CD4-positive, CD25-positive, alpha-beta regulatory T cell (primary cell): ENCODE results near the gene SCT. TPM values are rescaled to one million over a fixed set of nuclear protein-coding genes. Genes with fewer than 3 reads are reported as not detected.

Source experiments
- ATAC-seq, 2 donors: fragments of 150-1000 bp; cut with Tn5 transposase; one replicate each; pipeline ENCODE4 v1.10.0; 2021; ENCODE audit warnings: low read depth in 2 of 2, moderate number of reproducible peaks in 2 of 2, moderate library complexity in 1 of 2
- DNase-seq, 3 donors: peaks; one replicate each; pipeline versions ENCODE4 v3.0.0 to v3.0.0-alpha.2; 2012 to 2022; ENCODE audit warnings: mixed read lengths in 1 of 3
- H3K27ac ChIP-seq: one replicate; pipeline ENCODE4 v1.7.0; 2013; ENCODE audit warnings: mild to moderate bottlenecking, low read length; ENCODE audit not compliant: insufficient read depth, poor library complexity, severe bottlenecking
- H3K27me3 ChIP-seq: one replicate; pipeline ENCODE4 v1.7.0; 2013; ENCODE audit warnings: low read length; ENCODE audit not compliant: control insufficient read depth, insufficient read depth
- H3K36me3 ChIP-seq: one replicate; pipeline ENCODE4 v1.7.0; 2013; ENCODE audit warnings: mild to moderate bottlenecking, low read length, moderate library complexity; ENCODE audit not compliant: control insufficient read depth, insufficient read depth
- H3K4me1 ChIP-seq: 2 replicates; pipeline ENCODE4 v1.7.0; 2013; ENCODE audit warnings: mild to moderate bottlenecking, low read length; ENCODE audit not compliant: insufficient read depth, control insufficient read depth, poor library complexity, severe bottlenecking
- H3K4me3 ChIP-seq: one replicate; pipeline ENCODE4 v1.7.0; 2013; ENCODE audit warnings: low read depth, mild to moderate bottlenecking, low read length, moderate library complexity
- H3K9me3 ChIP-seq, 2 experiments: 1 replicate in 1 of 2; 2 replicates in 1 of 2; pipeline ENCODE4 v1.7.0; 2013; ENCODE audit warnings: low read length in 2 of 2, mild to moderate bottlenecking in 1 of 2, moderate library complexity in 1 of 2; ENCODE audit not compliant: control insufficient read depth in 2 of 2
- H3K27ac Mint-ChIP-seq, 3 donors: one replicate each; pipeline ENCODE4 v1.8.0; 2020 to 2022; ENCODE audit warnings: mild to moderate bottlenecking in 3 of 3, mixed read lengths in 3 of 3, moderate library complexity in 2 of 3
- H3K27me3 Mint-ChIP-seq: one replicate; pipeline ENCODE4 v1.8.0; 2022; ENCODE audit warnings: mild to moderate bottlenecking, mixed read lengths
- H3K36me3 Mint-ChIP-seq: one replicate; pipeline ENCODE4 v1.8.0; 2020; ENCODE audit warnings: mixed read lengths
- H3K4me1 Mint-ChIP-seq, 4 donors: one replicate each; pipeline ENCODE4 v1.8.0; 2020 to 2022; ENCODE audit warnings: mixed read lengths in 4 of 4, mild to moderate bottlenecking in 1 of 4
- H3K4me3 Mint-ChIP-seq, 4 donors: one replicate each; pipeline ENCODE4 v1.8.0; 2020 to 2022; ENCODE audit warnings: mild to moderate bottlenecking in 4 of 4, mixed read lengths in 4 of 4, moderate library complexity in 3 of 4
- H3K9me3 Mint-ChIP-seq, 7 donors: one replicate each; pipeline ENCODE4 v1.8.0; 2020 to 2022; ENCODE audit warnings: mixed read lengths in 7 of 7, mild to moderate bottlenecking in 3 of 7, moderate library complexity in 2 of 7
- polyA plus RNA-seq, 4 donors: library from polyadenylated mRNA; unstranded; fragments of 300-500 nt; fragmentation: Illumina TruSeq; gene quantifications; one replicate each; pipeline ENCODE4 v1.2.3, GENCODE V29; 2021
- total RNA-seq: library from RNA; stranded (reverse); gene quantifications from one replicate; pipeline ENCODE4 v1.2.3, GENCODE V29; 2022

The SCT gene
- total and polyA plus RNA-seq, 5 donors from 2014 or later = not detected

DNA sequence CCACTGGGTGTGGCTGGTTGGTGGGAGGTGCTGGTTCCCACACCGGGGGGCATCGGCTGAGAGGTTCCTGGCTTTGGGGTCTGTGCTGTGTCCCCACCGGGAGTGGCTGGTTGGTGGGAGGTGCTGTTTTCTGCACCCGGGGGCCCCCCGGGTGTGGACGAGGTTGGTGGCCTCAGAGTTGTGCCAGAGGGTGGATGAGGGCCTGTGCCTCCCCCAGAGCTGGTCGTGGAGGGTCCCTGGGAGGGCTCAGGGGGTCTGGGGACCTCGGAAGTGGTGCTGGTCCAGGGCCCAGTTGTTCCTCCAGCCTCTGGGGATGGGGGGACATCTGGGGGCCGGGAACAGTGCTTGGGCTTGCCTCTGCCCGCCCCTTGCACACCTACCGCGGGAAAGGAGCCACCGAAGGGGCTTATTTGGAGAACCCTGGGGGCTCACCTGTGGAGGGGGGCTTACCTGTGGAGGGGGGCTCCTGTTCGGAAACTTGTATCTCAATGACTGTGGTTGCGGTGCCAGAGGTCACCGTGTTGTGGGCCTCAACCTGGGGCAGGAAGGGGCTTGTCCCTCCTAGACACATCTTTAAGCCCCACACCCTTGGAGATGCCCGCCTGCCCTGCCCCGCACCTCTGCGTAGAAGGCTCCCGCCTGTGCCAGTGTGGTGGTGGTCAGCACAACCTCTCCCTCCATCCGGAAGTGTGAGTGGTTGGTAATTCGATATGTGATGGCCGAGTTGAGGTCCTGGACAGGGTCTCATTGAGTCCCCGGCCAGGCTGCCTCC, 7.9 kb downstream of the SCT start:
- Mint-ChIP-seq H3K27ac (peak overlapping the region in 1 of 3 donors; percentile 14), H3K27me3 (no peaks in the 10 kb centered on the region), H3K9me3 (no peaks in the 10 kb centered on the region), H3K36me3 (no peaks in the 10 kb centered on the region), H3K4me1 (peaks cover 0 to 15% (median 3%) of the 10 kb centered on the region in 4 donors), H3K4me3 (no peak overlapping the region)
- H3K27me3 ChIP-seq = no peaks in the 10 kb centered on the region
- H3K27ac ChIP-seq = no peak overlapping the region
- ATAC-seq (no peak), DNase-seq (no peak)
- no peaks in the 10 kb centered on the region for H3K36me3 ChIP-seq
- no peak overlapping the region for H3K4me3 ChIP-seq
- no peaks in the 10 kb centered on the region for H3K9me3 ChIP-seq
- peaks cover 20% of the 10 kb centered on the region for H3K4me1 ChIP-seq

DNA sequence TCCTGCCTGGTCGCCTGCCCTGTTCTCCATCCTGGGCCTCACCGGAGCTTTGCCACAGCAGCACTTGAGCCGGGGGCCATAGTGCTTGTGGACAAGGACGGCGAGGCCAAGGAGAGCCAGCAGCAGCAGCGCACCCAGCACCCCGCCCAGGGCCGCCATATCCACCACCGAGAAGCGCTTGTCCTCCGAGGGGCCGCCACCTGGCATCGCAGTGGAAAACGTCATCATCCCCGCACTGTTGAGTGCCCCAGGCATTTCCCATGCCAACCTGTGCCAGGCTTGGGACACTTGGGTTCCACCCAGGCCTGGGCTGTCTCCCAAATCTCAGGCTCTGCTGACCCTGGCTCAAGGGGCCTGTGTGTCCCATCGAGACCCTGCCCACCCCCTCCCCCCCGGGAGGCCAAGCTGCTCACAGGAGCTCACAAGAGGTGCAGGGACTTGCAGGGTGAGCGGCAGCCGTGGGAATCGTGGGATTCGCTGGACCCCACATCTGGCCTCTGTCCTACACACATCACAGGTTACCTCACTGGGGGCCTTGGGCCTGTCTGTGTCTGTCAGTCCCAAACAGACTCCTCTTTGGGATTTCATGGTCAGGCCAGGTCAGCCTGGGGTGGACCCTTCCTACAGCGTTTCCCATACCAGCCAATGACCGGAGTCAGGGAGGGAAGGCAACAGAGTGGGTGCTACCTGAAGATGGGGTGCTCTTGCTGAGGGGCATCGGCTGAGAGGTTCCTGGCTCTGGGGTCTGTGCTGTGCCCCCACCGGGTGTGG, 8.9 kb downstream of the SCT start:
- no peaks in the 10 kb centered on the region for H3K9me3 ChIP-seq
- no peak for ATAC-seq
- H3K4me1 ChIP-seq = peaks cover 28% of the 10 kb centered on the region
- no peak overlapping the region for H3K4me3 ChIP-seq
- Mint-ChIP-seq H3K4me1 (peaks cover 0 to 18% (median 3%) of the 10 kb centered on the region in 4 donors), H3K4me3 (peak overlapping the region in 1 of 4 donors; percentile 68), H3K36me3 (no peaks in the 10 kb centered on the region), H3K27ac (peak overlapping the region in 1 of 3 donors; percentile 45), H3K27me3 (no peaks in the 10 kb centered on the region), H3K9me3 (no peaks in the 10 kb centered on the region)
- no peaks in the 10 kb centered on the region for H3K27me3 ChIP-seq
- no peaks in the 10 kb centered on the region for H3K36me3 ChIP-seq
- DNase-seq = no peak
- H3K27ac ChIP-seq = no peak overlapping the region

DNA sequence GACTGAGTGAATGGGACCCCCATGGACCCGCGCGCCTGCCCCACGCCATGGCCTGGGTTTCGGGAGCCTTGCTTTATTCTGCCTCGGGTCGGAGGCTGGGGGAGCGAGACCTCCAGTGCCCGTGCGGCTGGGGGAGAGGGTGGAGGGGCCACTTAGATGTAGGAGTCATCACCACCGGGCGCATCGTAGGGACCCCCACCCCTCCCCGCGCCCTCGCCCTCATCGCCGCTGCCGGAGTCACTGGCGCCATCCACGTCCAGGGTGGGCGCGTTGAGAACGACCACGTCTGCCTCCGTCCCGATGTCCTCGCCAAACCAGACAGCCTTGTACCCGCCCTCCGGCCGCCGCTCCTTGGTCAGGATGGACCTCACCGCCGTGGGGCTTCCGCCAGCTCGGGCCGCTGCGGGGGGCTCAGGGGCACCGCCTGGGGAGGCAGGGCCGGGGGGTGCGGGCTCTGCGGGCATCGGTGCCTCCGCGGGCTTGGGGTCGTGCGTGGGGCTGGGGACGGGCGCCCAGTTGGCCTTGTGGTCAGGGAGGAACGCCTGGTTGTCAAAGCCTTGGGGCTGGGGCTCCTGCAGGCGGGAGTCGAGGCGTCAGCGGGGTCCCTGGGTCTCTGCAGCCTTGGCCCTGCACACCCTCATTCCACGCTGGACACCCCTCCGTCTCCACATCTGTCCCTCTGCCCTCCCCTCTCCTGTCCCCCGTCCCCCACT, 9.6 kb downstream of the SCT start:
- Histone ChIP-seq H3K27ac (no peak overlapping the region), H3K4me3 (no peak overlapping the region), H3K36me3 (peaks cover 5% of the 10 kb centered on the region), H3K27me3 (no peaks in the 10 kb centered on the region), H3K4me1 (peaks cover 30% of the 10 kb centered on the region), H3K9me3 (no peaks in the 10 kb centered on the region)
- H3K4me1 Mint-ChIP-seq = peaks cover 0 to 21% (median 3%) of the 10 kb centered on the region in 4 donors
- H3K36me3 Mint-ChIP-seq = peaks cover under 1% of the 10 kb centered on the region
- H3K27me3 Mint-ChIP-seq = no peaks in the 10 kb centered on the region
- no peak overlapping the region for H3K27ac Mint-ChIP-seq
- ATAC-seq = no peak
- no peaks in the 10 kb centered on the region for H3K9me3 Mint-ChIP-seq
- DNase-seq = no peak
- peak overlapping the region in 1 of 4 donors; percentile 69 for H3K4me3 Mint-ChIP-seq

DNA sequence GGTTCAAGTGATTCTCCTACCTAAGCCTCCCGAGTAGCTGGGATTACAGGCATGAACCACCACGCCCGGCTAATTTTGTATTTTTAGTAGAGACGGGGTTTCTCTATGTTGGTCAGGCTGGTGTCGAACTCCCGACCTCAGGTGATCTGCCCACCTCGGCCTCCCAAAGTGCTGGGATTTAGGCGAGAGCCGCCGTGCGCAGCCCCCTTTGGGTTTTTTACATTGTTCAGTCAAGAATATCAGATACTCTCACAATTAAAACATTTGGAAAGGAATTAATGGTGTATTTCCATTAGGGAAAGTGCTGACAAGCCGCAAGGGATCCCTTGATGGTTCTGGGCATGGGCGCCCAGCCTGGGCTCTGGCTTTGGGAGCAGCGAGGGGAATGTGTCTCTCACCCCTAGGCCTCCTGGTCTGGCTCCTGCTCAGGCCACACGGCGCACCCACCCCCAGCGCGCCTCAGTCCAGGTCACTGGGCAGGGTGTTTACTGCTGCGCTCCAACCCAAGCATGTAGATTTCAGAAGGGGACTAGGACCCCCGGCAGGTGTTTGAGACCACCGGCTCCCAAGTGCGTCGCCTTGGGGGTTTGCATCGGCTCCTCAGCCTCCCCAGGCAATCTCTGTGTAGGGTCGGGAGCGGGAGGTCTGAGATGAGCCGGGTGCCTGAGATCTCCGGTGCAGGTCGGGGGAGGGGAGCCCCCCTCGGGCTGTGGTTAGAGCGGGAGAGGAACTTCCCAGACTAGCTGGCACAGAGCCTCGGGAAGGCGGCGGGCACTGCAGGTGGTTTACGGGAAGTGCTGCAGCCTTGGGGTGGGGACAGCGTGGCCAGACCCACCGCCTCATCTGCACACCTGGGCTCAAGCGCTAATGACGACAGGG, 10.4 kb downstream of the SCT start:
- ATAC-seq = no peak
- DNase-seq = no peak
- H3K27ac ChIP-seq = peak overlapping the region; percentile 93
- Mint-ChIP-seq H3K27me3 (no peaks in the 10 kb centered on the region), H3K9me3 (no peaks in the 10 kb centered on the region), H3K4me1 (peaks cover 0 to 27% (median 4%) of the 10 kb centered on the region in 4 donors), H3K4me3 (peak overlapping the region; percentile 93 to 97 (median 95)), H3K27ac (peak overlapping the region; percentile 87 to 95 (median 90)), H3K36me3 (peaks cover 4% of the 10 kb centered on the region)
- H3K27me3 ChIP-seq = no peaks in the 10 kb centered on the region
- peaks cover 11% of the 10 kb centered on the region for H3K36me3 ChIP-seq
- H3K4me3 ChIP-seq = peak overlapping the region; percentile 71
- peaks cover 30% of the 10 kb centered on the region for H3K4me1 ChIP-seq
- H3K9me3 ChIP-seq = no peaks in the 10 kb centered on the region

DNA sequence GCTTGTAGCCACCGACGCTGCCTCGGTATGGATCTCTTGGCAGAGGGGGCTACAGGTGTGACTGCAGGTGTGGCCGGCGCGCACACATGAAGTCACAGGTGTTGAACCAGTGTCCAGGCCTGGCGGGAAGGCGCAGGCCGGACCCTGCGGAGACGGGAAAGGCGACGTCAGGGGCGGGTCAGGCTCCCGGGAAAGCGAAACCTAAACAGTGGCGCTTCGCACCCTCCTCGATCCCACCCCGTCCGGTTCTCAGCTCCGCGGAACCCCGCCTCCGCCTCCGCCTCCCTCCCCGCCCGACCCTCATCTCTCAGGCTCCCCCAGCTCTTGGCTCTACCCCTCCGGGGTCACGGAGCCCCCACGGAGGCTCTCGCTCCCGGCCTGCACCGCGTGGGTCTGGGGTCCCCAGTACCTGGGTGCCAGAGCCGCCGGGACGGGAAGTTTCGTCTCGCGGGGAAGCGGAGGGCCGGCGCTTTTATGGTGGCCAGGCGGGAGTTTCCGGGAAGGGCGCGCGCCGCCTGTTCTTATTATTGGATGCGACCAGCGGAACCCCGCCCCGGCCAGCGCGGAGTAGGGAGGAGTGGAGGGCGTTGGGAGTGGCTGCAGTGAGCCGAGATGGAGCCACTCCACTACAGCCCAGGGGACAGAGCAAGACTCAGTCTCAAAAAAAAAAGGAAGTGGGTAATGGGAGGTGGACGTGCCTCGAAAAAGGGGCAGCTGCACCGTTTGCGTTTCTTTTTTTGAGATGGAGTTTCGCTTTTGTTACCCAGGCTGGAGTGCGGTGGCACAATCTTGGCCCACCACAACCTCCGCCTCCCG, 11.3 kb downstream of the SCT start, which contains the start of gene IRF7:
Gene IRF7 (minus strand): TSS at position 447 of the 816 bp plus-strand sequence. CDS start 586 bp downstream, outside the sequence.
- DNase-seq (peak; percentile 81 to 92 (median 86)), ATAC-seq (peak; percentile 73 to 79)
- no peaks in the 10 kb centered on the region for H3K9me3 Mint-ChIP-seq
- Histone ChIP-seq H3K9me3 (no peaks in the 10 kb centered on the region), H3K36me3 (peaks cover 19% of the 10 kb centered on the region), H3K4me3 (peak within 1 kb of the TSS; percentile 71), H3K4me1 (peaks cover 30% of the 10 kb centered on the region), H3K27me3 (no peaks in the 10 kb centered on the region), H3K27ac (peak within 1 kb of the TSS; percentile 93)
- peaks cover 0 to 27% (median 4%) of the 10 kb centered on the region in 4 donors for H3K4me1 Mint-ChIP-seq
- peaks cover 4% of the 10 kb centered on the region for H3K36me3 Mint-ChIP-seq
- H3K4me3 Mint-ChIP-seq = peak within 1 kb of the TSS; percentile 93 to 97 (median 95)
- no peaks in the 10 kb centered on the region for H3K27me3 Mint-ChIP-seq
- H3K27ac Mint-ChIP-seq = peak within 1 kb of the TSS; percentile 87 to 95 (median 90)

DNA sequence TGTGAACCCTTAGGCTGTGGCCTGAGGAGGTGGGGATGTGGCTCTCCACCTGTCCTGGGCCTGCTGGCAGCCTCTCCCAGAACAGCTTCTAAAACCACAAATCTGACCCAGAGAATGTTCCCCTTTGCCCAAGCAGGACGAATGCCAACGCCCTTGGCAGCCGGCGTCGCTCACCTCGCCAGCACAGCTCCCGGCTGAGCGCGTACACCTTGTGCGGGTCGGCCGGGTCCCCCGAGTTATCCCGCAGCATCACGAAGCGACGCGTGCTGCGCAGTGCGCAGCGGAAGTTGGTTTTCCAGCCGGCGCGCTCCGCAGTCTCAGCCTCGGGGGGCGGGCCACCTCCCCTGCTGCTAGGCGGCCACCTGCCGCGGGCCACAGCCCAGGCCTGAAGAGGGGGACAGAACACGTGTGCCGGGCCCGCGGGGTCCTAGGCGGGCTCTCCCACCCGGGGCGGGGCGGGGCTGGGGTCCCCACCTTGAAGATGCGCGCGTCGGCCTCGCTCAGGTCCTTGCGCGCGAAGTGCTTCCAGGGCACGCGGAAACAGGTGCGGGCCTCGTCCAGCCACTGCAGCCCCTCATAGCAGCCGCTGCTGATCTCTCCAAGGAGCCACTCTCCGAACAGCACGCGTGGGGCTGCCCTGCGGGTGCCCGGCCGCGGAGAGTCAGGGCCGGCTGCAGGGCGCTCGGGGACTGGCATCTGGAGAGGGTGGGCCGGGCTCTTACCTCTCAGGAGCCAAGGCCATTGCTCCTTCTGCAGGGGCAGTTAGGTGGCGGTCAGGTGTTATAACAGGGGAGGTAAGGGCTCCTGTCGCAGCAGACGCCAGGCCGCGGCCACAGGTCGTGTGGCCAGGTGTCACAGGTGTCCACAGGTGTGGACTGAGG, 12.1 kb downstream of the SCT start:
- Mint-ChIP-seq H3K4me3 (peak overlapping the region; percentile 93 to 97 (median 95)), H3K36me3 (peaks cover 4% of the 10 kb centered on the region), H3K27ac (peak overlapping the region; percentile 84 to 92 (median 90)), H3K27me3 (no peaks in the 10 kb centered on the region), H3K9me3 (no peaks in the 10 kb centered on the region), H3K4me1 (peaks cover 0 to 27% (median 4%) of the 10 kb centered on the region in 4 donors)
- peak overlapping the region; percentile 65 for H3K4me3 ChIP-seq
- H3K27ac ChIP-seq = peak overlapping the region; percentile 93
- ATAC-seq (no peak), DNase-seq (peak in 1 of 3 donors; percentile 30)
- H3K27me3 ChIP-seq = no peaks in the 10 kb centered on the region
- no peaks in the 10 kb centered on the region for H3K9me3 ChIP-seq
- H3K4me1 ChIP-seq = peaks cover 30% of the 10 kb centered on the region
- peaks cover 28% of the 10 kb centered on the region for H3K36me3 ChIP-seq
